Measurements from ENCODE around the gene CTIF. TPM values are rescaled to one million over a fixed set of nuclear protein-coding genes. Genes with fewer than 3 reads are reported as not detected.

The CTIF gene
- total and polyA plus RNA-seq, 12 donors: 20.5 to 159 (median 57.0) TPM

DNA sequence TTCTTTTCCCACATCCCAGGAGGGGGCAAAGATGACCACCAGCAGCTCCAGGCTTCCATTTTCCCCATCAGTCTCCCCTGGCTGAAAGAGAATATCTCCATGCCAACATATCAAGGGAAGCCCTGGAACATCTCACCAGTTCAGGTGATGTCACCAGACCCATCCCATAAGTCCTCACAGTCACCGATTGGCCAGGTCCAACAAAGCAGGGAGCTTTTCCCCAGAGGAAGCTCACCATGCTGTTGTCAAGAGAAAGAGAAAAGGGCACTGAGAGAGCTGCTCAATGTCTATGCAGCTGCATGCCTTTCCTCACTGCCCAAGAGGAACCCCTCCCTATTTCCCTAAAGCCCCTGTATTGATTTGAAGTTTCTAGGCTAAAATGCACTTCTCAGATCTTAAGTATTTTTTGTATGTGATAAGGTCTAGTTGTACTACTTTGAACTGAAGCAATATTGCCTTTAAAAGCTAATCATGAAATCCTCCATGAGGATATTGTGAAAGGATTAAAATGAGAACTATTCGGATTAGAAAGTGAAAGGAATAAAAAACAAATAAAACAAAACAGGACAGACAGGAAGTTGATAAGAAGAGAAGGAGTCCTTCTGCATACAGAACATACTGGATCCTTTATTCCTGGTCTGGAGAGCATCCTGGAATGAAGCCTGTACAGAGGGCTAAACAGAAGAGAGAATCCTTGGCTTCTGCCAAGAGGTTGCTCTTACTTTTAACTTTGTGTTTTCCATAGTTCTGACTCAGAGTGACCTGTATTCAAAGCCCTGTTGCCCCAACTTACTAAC, 45.2 kb upstream of the CTIF start:
- intact Hi-C loops (cut with DNase I): no loop called here
- TF ChIP-seq, protein P1, sequence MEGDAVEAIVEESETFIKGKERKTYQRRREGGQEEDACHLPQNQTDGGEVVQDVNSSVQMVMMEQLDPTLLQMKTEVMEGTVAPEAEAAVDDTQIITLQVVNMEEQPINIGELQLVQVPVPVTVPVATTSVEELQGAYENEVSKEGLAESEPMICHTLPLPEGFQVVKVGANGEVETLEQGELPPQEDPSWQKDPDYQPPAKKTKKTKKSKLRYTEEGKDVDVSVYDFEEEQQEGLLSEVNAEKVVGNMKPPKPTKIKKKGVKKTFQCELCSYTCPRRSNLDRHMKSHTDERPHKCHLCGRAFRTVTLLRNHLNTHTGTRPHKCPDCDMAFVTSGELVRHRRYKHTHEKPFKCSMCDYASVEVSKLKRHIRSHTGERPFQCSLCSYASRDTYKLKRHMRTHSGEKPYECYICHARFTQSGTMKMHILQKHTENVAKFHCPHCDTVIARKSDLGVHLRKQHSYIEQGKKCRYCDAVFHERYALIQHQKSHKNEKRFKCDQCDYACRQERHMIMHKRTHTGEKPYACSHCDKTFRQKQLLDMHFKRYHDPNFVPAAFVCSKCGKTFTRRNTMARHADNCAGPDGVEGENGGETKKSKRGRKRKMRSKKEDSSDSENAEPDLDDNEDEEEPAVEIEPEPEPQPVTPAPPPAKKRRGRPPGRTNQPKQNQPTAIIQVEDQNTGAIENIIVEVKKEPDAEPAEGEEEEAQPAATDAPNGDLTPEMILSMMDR (IDR thresholded peaks at IDR 0.05): no peak
- TF ChIP-seq POLR2A (IDR thresholded peaks at IDR 0.05): no peak
- Histone ChIP-seq H3K27ac (peak overlapping the region in 2 of 5 donors; percentile 2 to 56), H3K27me3 (no peaks in the 10 kb centered on the region), H3K9me3 (replicated peaks in 1 of 3) (no peaks in the 10 kb centered on the region), H3K4me1 (replicated peaks in 1 of 2) (peaks cover 0 to 17% of the 10 kb centered on the region in 2 donors), H3K36me3 (replicated peaks in 1 of 2) (no peaks in the 10 kb centered on the region), H3K4me3 (no peak overlapping the region)
- 0 to 51% (median 36%) methylated on average over 1 to 2 of the region's 2 CpGs for WGBS, 4 donors
- DNase-seq: no peak

DNA sequence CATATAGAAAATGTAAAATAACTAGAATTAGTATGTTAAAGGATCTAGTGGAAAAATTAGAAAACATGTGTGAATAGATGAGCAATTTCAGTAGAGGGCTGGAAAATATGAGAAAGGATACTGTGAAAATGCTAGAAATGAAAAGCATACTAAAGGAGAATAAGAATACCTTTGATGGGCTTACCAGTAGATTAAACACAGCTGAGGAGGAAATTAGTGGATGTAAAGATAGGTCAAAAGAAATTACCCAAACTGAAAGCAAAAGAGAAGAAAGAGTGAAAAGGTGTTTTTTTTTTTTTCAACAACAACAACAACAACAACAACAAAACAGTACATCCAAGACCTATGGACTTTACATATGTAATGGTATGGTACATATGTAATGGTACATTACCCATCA, 41.0 kb upstream of the CTIF start:
- intact Hi-C loops (cut with DNase I): no loop called here
- Histone ChIP-seq H3K27me3 (no peaks in the 10 kb centered on the region), H3K9me3 (replicated peaks in 1 of 3) (no peaks in the 10 kb centered on the region), H3K4me3 (no peak overlapping the region), H3K36me3 (replicated peaks in 1 of 2) (no peaks in the 10 kb centered on the region), H3K4me1 (replicated peaks in 1 of 2) (peaks cover 0 to 13% of the 10 kb centered on the region in 2 donors), H3K27ac (no peak overlapping the region)
- TF ChIP-seq POLR2A (IDR thresholded peaks at IDR 0.05): no peak
- TF ChIP-seq, protein P1 (IDR thresholded peaks at IDR 0.05): no peak
- DNase-seq: no peak

DNA sequence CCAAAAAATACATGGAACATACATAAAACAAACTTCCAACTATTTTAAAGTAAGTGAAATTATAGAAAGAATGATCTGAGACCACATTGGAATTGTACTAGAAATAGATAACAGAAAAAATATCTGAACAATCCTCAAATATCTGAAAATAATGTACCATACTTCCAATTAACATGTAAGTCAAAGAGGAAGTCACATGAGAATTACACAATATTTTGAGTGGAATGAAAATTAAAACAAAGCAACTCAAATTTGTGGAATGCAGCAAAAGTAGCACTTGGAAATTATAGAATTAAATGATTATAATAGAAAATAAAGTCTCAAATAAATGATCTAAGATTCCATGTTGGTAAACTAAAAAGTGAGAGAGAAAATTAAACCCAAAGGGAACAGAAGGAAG, 38.3 kb upstream of the CTIF start:
- no peaks in the 10 kb centered on the region for H3K4me1 ChIP-seq (replicated peaks in 1 of 2)
- H3K4me3 ChIP-seq: no peak overlapping the region
- TF ChIP-seq, protein P1 (IDR thresholded peaks at IDR 0.05): no peak
- DNase-seq: no peak
- H3K27ac ChIP-seq: no peak overlapping the region
- H3K36me3 ChIP-seq (replicated peaks in 1 of 2): no peaks in the 10 kb centered on the region
- intact Hi-C loops (cut with DNase I): no loop called here
- H3K27me3 ChIP-seq: no peaks in the 10 kb centered on the region
- H3K9me3 ChIP-seq (replicated peaks in 1 of 3): no peaks in the 10 kb centered on the region

DNA sequence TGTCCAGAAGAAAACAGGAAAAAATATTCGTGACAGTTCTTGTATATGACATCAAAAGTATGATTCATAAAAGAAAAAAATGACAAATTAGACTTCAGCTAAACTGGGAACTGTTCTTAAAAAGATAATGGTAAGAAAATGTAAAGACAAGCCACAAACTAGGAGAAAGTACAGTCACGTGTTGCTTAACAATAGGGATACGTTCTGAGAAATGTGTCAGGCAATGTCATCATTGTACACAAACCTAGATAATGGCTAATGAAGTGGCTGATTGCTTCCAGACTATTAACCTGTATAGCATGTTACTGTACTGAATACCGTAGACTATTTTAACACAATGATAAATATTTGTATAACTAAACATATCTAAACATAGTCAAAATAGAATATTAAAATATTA, 35.9 kb upstream of the CTIF start:
- no peaks in the 10 kb centered on the region for H3K36me3 ChIP-seq (replicated peaks in 1 of 2)
- no peaks in the 10 kb centered on the region for H3K4me1 ChIP-seq (replicated peaks in 1 of 2)
- H3K9me3 ChIP-seq (replicated peaks in 1 of 3): peaks cover 0 to 6% (median 0%) of the 10 kb centered on the region in 3 donors
- H3K27me3 ChIP-seq: no peaks in the 10 kb centered on the region
- H3K27ac ChIP-seq: no peak overlapping the region
- TF ChIP-seq POLR2A (IDR thresholded peaks at IDR 0.05): no peak
- TF ChIP-seq, protein P1 (IDR thresholded peaks at IDR 0.05): no peak
- intact Hi-C loops (cut with DNase I): no loop called here
- no peak overlapping the region for H3K4me3 ChIP-seq
- no peak for DNase-seq
- 76 to 85% (median 81%) methylated on average over 4 of the region's 4 CpGs for WGBS, 4 donors
